ENCODE measurements around the gene CRABP2. TPM values are rescaled to one million over a fixed set of nuclear protein-coding genes. Genes with fewer than 3 reads are reported as not detected.
A peak's percentile ranks its signal among the peaks of the same experiment; 100 is the strongest.

Gene CRABP2
- total RNA-seq, 2 donors from 2014 or later, result 0.67 to 2.5 TPM

- TF ChIP-seq, protein P1, sequence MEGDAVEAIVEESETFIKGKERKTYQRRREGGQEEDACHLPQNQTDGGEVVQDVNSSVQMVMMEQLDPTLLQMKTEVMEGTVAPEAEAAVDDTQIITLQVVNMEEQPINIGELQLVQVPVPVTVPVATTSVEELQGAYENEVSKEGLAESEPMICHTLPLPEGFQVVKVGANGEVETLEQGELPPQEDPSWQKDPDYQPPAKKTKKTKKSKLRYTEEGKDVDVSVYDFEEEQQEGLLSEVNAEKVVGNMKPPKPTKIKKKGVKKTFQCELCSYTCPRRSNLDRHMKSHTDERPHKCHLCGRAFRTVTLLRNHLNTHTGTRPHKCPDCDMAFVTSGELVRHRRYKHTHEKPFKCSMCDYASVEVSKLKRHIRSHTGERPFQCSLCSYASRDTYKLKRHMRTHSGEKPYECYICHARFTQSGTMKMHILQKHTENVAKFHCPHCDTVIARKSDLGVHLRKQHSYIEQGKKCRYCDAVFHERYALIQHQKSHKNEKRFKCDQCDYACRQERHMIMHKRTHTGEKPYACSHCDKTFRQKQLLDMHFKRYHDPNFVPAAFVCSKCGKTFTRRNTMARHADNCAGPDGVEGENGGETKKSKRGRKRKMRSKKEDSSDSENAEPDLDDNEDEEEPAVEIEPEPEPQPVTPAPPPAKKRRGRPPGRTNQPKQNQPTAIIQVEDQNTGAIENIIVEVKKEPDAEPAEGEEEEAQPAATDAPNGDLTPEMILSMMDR (IDR thresholded peaks at IDR 0.05), result no peak
- H3K4me1 ChIP-seq, result peaks cover 0 to 37% of the 10 kb centered on the region in 2 donors
- H3K27ac ChIP-seq, result peak overlapping the region in 1 of 2 donors; percentile 14
- H3K4me3 ChIP-seq, result no peak overlapping the region
- no peaks in the 10 kb centered on the region for H3K9me3 ChIP-seq
- H3K36me3 ChIP-seq, result no peaks in the 10 kb centered on the region
- no peaks in the 10 kb centered on the region for H3K27me3 ChIP-seq
- peak; percentile 79 for DNase-seq (ENCODE audit: low spot score)
Observed at GRCh38 chr1:156709757-156710489, 4.5 kb upstream of the CRABP2 start.

- Histone ChIP-seq H3K27me3 (no peaks in the 10 kb centered on the region), H3K36me3 (no peaks in the 10 kb centered on the region), H3K27ac (peak overlapping the region in 1 of 2 donors; percentile 14), H3K4me3 (no peak overlapping the region), H3K4me1 (peaks cover 0 to 46% of the 10 kb centered on the region in 2 donors), H3K9me3 (no peaks in the 10 kb centered on the region)
- TF ChIP-seq, protein P1 (IDR thresholded peaks at IDR 0.05), result no peak
- DNase-seq (ENCODE audit: low spot score), result no peak
Observed at GRCh38 chr1:156709031-156709430, 3.6 kb upstream of the CRABP2 start.

GRCh38 chr1:156708218-156708661 lies 2.9 kb upstream of the CRABP2 start:
- peak overlapping the region; percentile 16 to 40 for H3K27ac ChIP-seq
- no peak for DNase-seq (ENCODE audit: low spot score)
- H3K9me3 ChIP-seq, result no peaks in the 10 kb centered on the region
- peaks cover 0 to 5% of the 10 kb centered on the region in 2 donors for H3K27me3 ChIP-seq
- no peak overlapping the region for H3K4me3 ChIP-seq
- TF ChIP-seq, protein P1 (IDR thresholded peaks at IDR 0.05), result no peak
- no peaks in the 10 kb centered on the region for H3K36me3 ChIP-seq
- peaks cover 0 to 46% of the 10 kb centered on the region in 2 donors for H3K4me1 ChIP-seq

- Histone ChIP-seq H3K4me3 (no peak overlapping the region), H3K27ac (peak overlapping the region; percentile 76 to 78), H3K9me3 (no peaks in the 10 kb centered on the region), H3K36me3 (no peaks in the 10 kb centered on the region), H3K4me1 (peaks cover 0 to 46% of the 10 kb centered on the region in 2 donors), H3K27me3 (peaks cover 0 to 5% of the 10 kb centered on the region in 2 donors)
- TF ChIP-seq, protein P1 (IDR thresholded peaks at IDR 0.05), result no peak
- DNase-seq (ENCODE audit: low spot score), result no peak
Observed at GRCh38 chr1:156707417-156708217, 2.2 kb upstream of the CRABP2 start.

DNA sequence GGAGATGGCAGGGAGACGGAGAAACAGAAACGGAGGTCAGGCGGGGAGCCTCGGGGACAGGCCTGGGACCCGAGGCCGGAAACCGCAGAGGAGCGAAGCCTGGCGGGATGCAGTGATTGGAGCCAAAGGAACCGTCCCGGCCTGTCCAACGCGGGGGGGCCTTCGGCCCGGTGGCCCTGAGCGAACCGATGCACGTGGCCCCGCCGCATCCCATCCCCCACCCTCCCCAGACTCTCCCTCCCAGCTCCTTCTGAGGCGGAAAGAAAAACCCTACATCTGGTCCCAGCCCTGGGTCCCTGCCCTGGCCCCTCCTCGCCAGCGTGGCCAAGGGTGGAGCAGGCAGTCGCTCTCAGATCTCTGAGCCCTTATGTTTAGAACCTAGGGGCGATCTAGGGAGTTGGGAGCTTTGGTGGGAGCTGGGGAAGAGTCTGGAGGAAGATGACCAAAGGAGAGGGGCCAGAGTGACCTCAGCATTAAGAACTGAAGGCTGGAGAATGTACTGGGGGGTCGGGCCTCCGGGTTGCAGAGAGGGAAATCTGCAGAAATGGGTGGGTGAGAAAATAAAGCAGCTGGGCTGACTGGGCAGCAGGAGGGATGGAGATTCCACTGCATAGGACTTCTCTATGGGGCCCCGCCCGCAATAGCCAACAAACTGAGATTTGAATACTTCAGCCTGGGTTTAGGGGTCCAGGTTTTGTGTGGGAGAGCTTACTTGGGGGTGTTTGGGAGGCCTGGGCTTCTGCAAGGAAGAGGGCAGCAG lies 1.5 kb upstream of the CRABP2 start:
- Histone ChIP-seq H3K36me3 (no peaks in the 10 kb centered on the region), H3K4me3 (peak overlapping the region; percentile 35 to 53), H3K27ac (peak overlapping the region; percentile 76 to 78), H3K27me3 (peaks cover 0 to 5% of the 10 kb centered on the region in 2 donors), H3K4me1 (peaks cover 0 to 46% of the 10 kb centered on the region in 2 donors), H3K9me3 (no peaks in the 10 kb centered on the region)
- no peak for DNase-seq (ENCODE audit: low spot score)
- TF ChIP-seq, protein P1 (IDR thresholded peaks at IDR 0.05), result no peak

Data from right atrium auricular region (tissue), 2 donors.